Measurements from ENCODE around the gene ADAMTS19. TPM values are rescaled to one million over a fixed set of nuclear protein-coding genes. Genes with fewer than 3 reads are reported as not detected.

ADAMTS19 gene
- total RNA-seq, 1 experiment from 2014 or later: not detected

- no peak for DNase-seq (ENCODE audit: extremely low read depth, low read depth)
Observed at GRCh38 chr5:129748913-129749880, 289.1 kb downstream of the ADAMTS19 start.

- no peak for DNase-seq (ENCODE audit: extremely low read depth, low read depth)
Observed at GRCh38 chr5:129760636-129761325, 300.7 kb downstream of the ADAMTS19 start.

GRCh38 chr5:129763651-129764050, 303.6 kb downstream of the ADAMTS19 start:
- DNase-seq (ENCODE audit: extremely low read depth, low read depth): no peak

GRCh38 chr5:129766798-129767197, 306.7 kb downstream of the ADAMTS19 start:
- DNase-seq (ENCODE audit: extremely low read depth, low read depth): no peak

- peak; percentile 91 for DNase-seq (ENCODE audit: extremely low read depth, low read depth)
Observed at GRCh38 chr5:129767927-129768380, 307.9 kb downstream of the ADAMTS19 start.

- no peak for DNase-seq (ENCODE audit: extremely low read depth, low read depth)
Observed at GRCh38 chr5:129768735-129769134, 308.6 kb downstream of the ADAMTS19 start.

- DNase-seq (ENCODE audit: extremely low read depth, low read depth): no peak
Observed at GRCh38 chr5:129770024-129770820, 310.1 kb downstream of the ADAMTS19 start.

- DNase-seq (ENCODE audit: extremely low read depth, low read depth): peak; percentile 80
Observed at GRCh38 chr5:129771058-129771838, 311.1 kb downstream of the ADAMTS19 start.

GRCh38 chr5:129773376-129773775, 313.3 kb downstream of the ADAMTS19 start:
- no peak for DNase-seq (ENCODE audit: extremely low read depth, low read depth)

GRCh38 chr5:129781594-129781993, 321.5 kb downstream of the ADAMTS19 start:
- no peak for DNase-seq (ENCODE audit: extremely low read depth, low read depth)
